Activated T-helper 17 cell treated with anti-CD3 and anti-CD28 coated beads, Interleukin-2, amount 50 U/mL, for 72 hours (primary cell): ENCODE measurements around the gene EXOC3. TPM values are rescaled to one million over a fixed set of nuclear protein-coding genes. Genes with fewer than 3 reads are reported as not detected.
A peak's percentile ranks its signal among the peaks of the same experiment; 100 is the strongest.

Experiments used
- ATAC-seq: fragments of 150-1000 bp; cut with Tn5 transposase; replicated peaks from 2 replicates; pipeline ENCODE4 v1.10.0; 2021; ENCODE audit warnings: mild to moderate bottlenecking, moderate library complexity
- H3K27ac Mint-ChIP-seq: one replicate; pipeline ENCODE4 v1.8.0; 2022; ENCODE audit warnings: mixed read lengths
- H3K27me3 Mint-ChIP-seq: one replicate; pipeline ENCODE4 v1.8.0; 2022; ENCODE audit warnings: mixed read lengths
- H3K36me3 Mint-ChIP-seq: one replicate; pipeline ENCODE4 v1.8.0; 2022; ENCODE audit warnings: low read depth, mild to moderate bottlenecking, mixed read lengths
- H3K4me1 Mint-ChIP-seq: one replicate; pipeline ENCODE4 v1.8.0; 2022; ENCODE audit warnings: mixed read lengths
- H3K4me3 Mint-ChIP-seq: one replicate; pipeline ENCODE4 v1.8.0; 2022; ENCODE audit warnings: mild to moderate bottlenecking, mixed read lengths
- H3K9me3 Mint-ChIP-seq: one replicate; pipeline ENCODE4 v1.8.0; 2022; ENCODE audit warnings: mixed read lengths
- total RNA-seq, 2 donors: library from RNA; stranded (reverse); gene quantifications; one replicate each; pipeline ENCODE4 v1.2.3, GENCODE V29; 2022

EXOC3 gene
- total RNA-seq, 2 donors from 2014 or later = 78.3 to 93.6 TPM

- H3K27ac Mint-ChIP-seq = peak overlapping the region; percentile 99
- peak overlapping the region; percentile 87 for H3K4me3 Mint-ChIP-seq
These were observed 17.3 kb downstream of the EXOC3 start for GRCh38 chr5:460273-460625.

GRCh38 chr5:462051-462481 is 19.1 kb downstream of the EXOC3 start:
- ATAC-seq = no peak
- Mint-ChIP-seq H3K27me3 (no peaks in the 10 kb centered on the region), H3K27ac (peak overlapping the region; percentile 63), H3K4me3 (peak overlapping the region; percentile 36), H3K4me1 (peaks cover 35% of the 10 kb centered on the region), H3K9me3 (no peaks in the 10 kb centered on the region), H3K36me3 (peaks cover 83% of the 10 kb centered on the region)

More at GRCh38 chr5:460273-460625, 17.3 kb downstream of the EXOC3 start:
- Mint-ChIP-seq H3K4me1 (peaks cover 35% of the 10 kb centered on the region), H3K27me3 (no peaks in the 10 kb centered on the region), H3K36me3 (peaks cover 91% of the 10 kb centered on the region), H3K9me3 (no peaks in the 10 kb centered on the region)
- ATAC-seq = no peak

GRCh38 chr5:463301-463700 is 20.3 kb downstream of the EXOC3 start:
- no peak overlapping the region for H3K27ac Mint-ChIP-seq
- H3K36me3 Mint-ChIP-seq = peaks cover 72% of the 10 kb centered on the region
- no peaks in the 10 kb centered on the region for H3K9me3 Mint-ChIP-seq
- no peaks in the 10 kb centered on the region for H3K27me3 Mint-ChIP-seq
- peaks cover 31% of the 10 kb centered on the region for H3K4me1 Mint-ChIP-seq
- H3K4me3 Mint-ChIP-seq = peak overlapping the region; percentile 64
- ATAC-seq = no peak

GRCh38 chr5:463952-464351 is 21.0 kb downstream of the EXOC3 start:
- Mint-ChIP-seq H3K4me3 (peak overlapping the region; percentile 64), H3K27ac (peak overlapping the region; percentile 86), H3K27me3 (no peaks in the 10 kb centered on the region), H3K36me3 (peaks cover 66% of the 10 kb centered on the region), H3K4me1 (peaks cover 24% of the 10 kb centered on the region), H3K9me3 (no peaks in the 10 kb centered on the region)
- ATAC-seq = peak; percentile 67

GRCh38 chr5:464446-464842 is 21.5 kb downstream of the EXOC3 start:
- peak; percentile 22 for ATAC-seq
- H3K27ac Mint-ChIP-seq = peak overlapping the region; percentile 86
- H3K9me3 Mint-ChIP-seq = no peaks in the 10 kb centered on the region
- peaks cover 61% of the 10 kb centered on the region for H3K36me3 Mint-ChIP-seq
- H3K4me3 Mint-ChIP-seq = peak overlapping the region; percentile 64
- no peaks in the 10 kb centered on the region for H3K27me3 Mint-ChIP-seq
- H3K4me1 Mint-ChIP-seq = peaks cover 19% of the 10 kb centered on the region

GRCh38 chr5:464843-465590 is 22.0 kb downstream of the EXOC3 start:
- H3K27me3 Mint-ChIP-seq = no peaks in the 10 kb centered on the region
- ATAC-seq = no peak
- no peak overlapping the region for H3K27ac Mint-ChIP-seq
- no peaks in the 10 kb centered on the region for H3K9me3 Mint-ChIP-seq
- H3K4me3 Mint-ChIP-seq = peak overlapping the region; percentile 64
- peaks cover 59% of the 10 kb centered on the region for H3K36me3 Mint-ChIP-seq
- H3K4me1 Mint-ChIP-seq = peaks cover 13% of the 10 kb centered on the region

- Mint-ChIP-seq H3K4me3 (no peak overlapping the region), H3K36me3 (peaks cover 59% of the 10 kb centered on the region), H3K27me3 (no peaks in the 10 kb centered on the region), H3K27ac (no peak overlapping the region), H3K4me1 (peaks cover 11% of the 10 kb centered on the region), H3K9me3 (no peaks in the 10 kb centered on the region)
- ATAC-seq = no peak
These were observed 22.8 kb downstream of the EXOC3 start for GRCh38 chr5:465591-466403.

GRCh38 chr5:466661-467310 is 23.8 kb downstream of the EXOC3 start:
- Mint-ChIP-seq H3K9me3 (no peaks in the 10 kb centered on the region), H3K36me3 (peaks cover 61% of the 10 kb centered on the region), H3K27ac (no peak overlapping the region), H3K27me3 (no peaks in the 10 kb centered on the region), H3K4me1 (peaks cover 12% of the 10 kb centered on the region), H3K4me3 (no peak overlapping the region)
- no peak for ATAC-seq

GRCh38 chr5:468401-468800 is 25.4 kb downstream of the EXOC3 start:
- Mint-ChIP-seq H3K27ac (no peak overlapping the region), H3K36me3 (peaks cover 49% of the 10 kb centered on the region), H3K4me1 (peaks cover 11% of the 10 kb centered on the region), H3K27me3 (no peaks in the 10 kb centered on the region), H3K9me3 (no peaks in the 10 kb centered on the region), H3K4me3 (no peak overlapping the region)
- no peak for ATAC-seq

- Mint-ChIP-seq H3K27me3 (peaks cover 4% of the 10 kb centered on the region), H3K4me1 (peaks cover 4% of the 10 kb centered on the region), H3K9me3 (no peaks in the 10 kb centered on the region), H3K36me3 (peaks cover 41% of the 10 kb centered on the region), H3K27ac (no peak overlapping the region), H3K4me3 (peak overlapping the region; percentile 93)
- no peak for ATAC-seq
These were observed 26.9 kb downstream of the EXOC3 start for GRCh38 chr5:469752-470483.

GRCh38 chr5:470961-471749 is 28.2 kb downstream of the EXOC3 start:
- ATAC-seq = no peak
- Mint-ChIP-seq H3K27me3 (peaks cover 7% of the 10 kb centered on the region), H3K9me3 (no peaks in the 10 kb centered on the region), H3K4me1 (peaks cover 4% of the 10 kb centered on the region), H3K27ac (peak overlapping the region; percentile 91), H3K4me3 (peak overlapping the region; percentile 93), H3K36me3 (peaks cover 39% of the 10 kb centered on the region)

- H3K27ac Mint-ChIP-seq = peak overlapping the region; percentile 91
- peak overlapping the region; percentile 93 for H3K4me3 Mint-ChIP-seq
- peaks cover 7% of the 10 kb centered on the region for H3K27me3 Mint-ChIP-seq
- peaks cover 4% of the 10 kb centered on the region for H3K4me1 Mint-ChIP-seq
- H3K36me3 Mint-ChIP-seq = peaks cover 34% of the 10 kb centered on the region
- no peak for ATAC-seq
- no peaks in the 10 kb centered on the region for H3K9me3 Mint-ChIP-seq
These were observed 28.7 kb downstream of the EXOC3 start for GRCh38 chr5:471750-472058.

GRCh38 chr5:472076-472655 is 29.2 kb downstream of the EXOC3 start:
- Mint-ChIP-seq H3K36me3 (peaks cover 29% of the 10 kb centered on the region), H3K9me3 (no peaks in the 10 kb centered on the region), H3K27ac (peak overlapping the region; percentile 91), H3K27me3 (peaks cover 7% of the 10 kb centered on the region), H3K4me3 (peak overlapping the region; percentile 93), H3K4me1 (peaks cover 4% of the 10 kb centered on the region)
- ATAC-seq = peak; percentile 25
